ENCODE data around the gene SNX18.

Gene SNX18

GRCh38 chr5:54517512-54518145 is at the start of gene SNX18:
Gene SNX18, plus strand, starts transcription at chr5:54517759. Its CDS starts 194 bp downstream, at chr5:54517953.
- H3K27ac ChIP-seq, result peak within 1 kb of the TSS; percentile 72
- TF ChIP-seq ZFX (IDR thresholded peaks at IDR 0.05), result peak; percentile 84
- TF ChIP-seq CTCF (conservative IDR thresholded peaks at IDR 0.05), result peak; percentile 99

- TF ChIP-seq CTCF (conservative IDR thresholded peaks at IDR 0.05) (no peak), ZFX (IDR thresholded peaks at IDR 0.05) (no peak)
- no peak overlapping the region for H3K27ac ChIP-seq
Measured at GRCh38 chr5:54469622-54470021, 47.9 kb upstream of the SNX18 start.

- no peak overlapping the region for H3K27ac ChIP-seq
- no peak for TF ChIP-seq ZFX (IDR thresholded peaks at IDR 0.05)
- TF ChIP-seq CTCF (conservative IDR thresholded peaks at IDR 0.05), result no peak
Measured at GRCh38 chr5:54470128-54470527, 47.4 kb upstream of the SNX18 start.

- TF ChIP-seq ZFX (IDR thresholded peaks at IDR 0.05) (no peak), CTCF (conservative IDR thresholded peaks at IDR 0.05) (no peak)
- H3K27ac ChIP-seq, result no peak overlapping the region
Measured at GRCh38 chr5:54470677-54471076, 46.9 kb upstream of the SNX18 start.

- TF ChIP-seq ZFX (IDR thresholded peaks at IDR 0.05) (no peak), CTCF (conservative IDR thresholded peaks at IDR 0.05) (no peak)
Measured at GRCh38 chr5:54471398-54471797, 46.2 kb upstream of the SNX18 start.

GRCh38 chr5:54476682-54477081 is 40.9 kb upstream of the SNX18 start:
- TF ChIP-seq CTCF (conservative IDR thresholded peaks at IDR 0.05) (no peak), ZFX (IDR thresholded peaks at IDR 0.05) (no peak)
- no peak overlapping the region for H3K27ac ChIP-seq

More at GRCh38 chr5:54471398-54471797, 46.2 kb upstream of the SNX18 start:
- H3K27ac ChIP-seq, result no peak overlapping the region

- no peak overlapping the region for H3K27ac ChIP-seq
- no peak for TF ChIP-seq ZFX (IDR thresholded peaks at IDR 0.05)
- TF ChIP-seq CTCF (conservative IDR thresholded peaks at IDR 0.05), result no peak
Measured at GRCh38 chr5:54477941-54478478, 39.5 kb upstream of the SNX18 start.

All from C4-2B (cell line).